ENCODE data around the gene CRHR1.

Gene CRHR1

GRCh38 chr17:45790296-45790922 is 6.3 kb downstream of the CRHR1 start:
- H3K36me3 ChIP-seq (ENCODE audit: control insufficient read depth, insufficient read depth, low read length) = no peaks in the 10 kb centered on the region
- H3K27ac ChIP-seq (ENCODE audit: low read depth, low read length) = no peak overlapping the region
- peaks cover 55% of the 10 kb centered on the region for H3K27me3 ChIP-seq (ENCODE audit: control insufficient read depth, insufficient read depth, low read length)
- peaks cover 16% of the 10 kb centered on the region for H3K4me1 ChIP-seq (ENCODE audit: control insufficient read depth, insufficient read depth, low read length)
- no peak overlapping the region for H3K9ac ChIP-seq (ENCODE audit: low read depth, low read length)
- no peaks in the 10 kb centered on the region for H3K9me3 ChIP-seq (ENCODE audit: control insufficient read depth, insufficient read depth, low read length)
- no peak overlapping the region for H3K4me3 ChIP-seq (ENCODE audit: low read depth, low read length)

DNA sequence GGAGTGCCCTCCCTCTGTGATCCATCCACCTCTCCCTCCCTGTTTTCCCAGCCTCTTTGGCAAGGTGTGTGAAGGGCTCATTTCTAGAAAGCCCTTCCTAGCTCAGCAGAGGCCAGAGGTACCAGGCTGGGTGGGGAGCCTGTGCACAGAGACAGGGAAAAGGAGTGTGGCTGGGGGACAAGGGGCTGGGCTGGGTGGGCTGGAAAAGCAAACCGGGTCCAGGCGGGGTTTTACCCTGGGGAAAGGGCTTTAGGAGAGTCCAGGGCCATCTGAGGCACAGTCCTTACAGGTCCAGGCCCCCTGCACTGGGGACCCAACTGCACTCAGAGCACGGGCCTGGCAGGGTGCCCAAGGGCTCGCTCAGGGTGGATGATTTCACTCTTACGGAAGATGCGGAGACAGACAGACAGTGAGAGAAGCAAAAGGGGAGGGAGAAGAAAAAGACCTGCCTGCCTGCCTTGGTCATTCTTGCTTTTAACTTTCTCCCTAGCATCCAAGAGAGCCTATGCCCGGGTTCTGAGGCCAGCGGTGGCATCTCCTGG is 7.0 kb downstream of the CRHR1 start:
- H3K27me3 ChIP-seq (ENCODE audit: control insufficient read depth, insufficient read depth, low read length) = peaks cover 48% of the 10 kb centered on the region

GRCh38 chr17:45791935-45792334 is 7.8 kb downstream of the CRHR1 start:
- Histone ChIP-seq H3K27ac (ENCODE audit: low read depth, low read length) (no peak overlapping the region), H3K4me1 (ENCODE audit: control insufficient read depth, insufficient read depth, low read length) (peaks cover 8% of the 10 kb centered on the region; the same call in 1 of the 2 replicates), H3K9ac (ENCODE audit: low read depth, low read length) (no peak overlapping the region), H3K9me3 (ENCODE audit: control insufficient read depth, insufficient read depth, low read length) (no peaks in the 10 kb centered on the region), H3K4me3 (ENCODE audit: low read depth, low read length) (no peak overlapping the region), H3K36me3 (ENCODE audit: control insufficient read depth, insufficient read depth, low read length) (no peaks in the 10 kb centered on the region), H3K27me3 (ENCODE audit: control insufficient read depth, insufficient read depth, low read length) (peaks cover 40% of the 10 kb centered on the region)

More for the DNA sequence above, 7.0 kb downstream of the CRHR1 start:
- no peak overlapping the region for H3K4me3 ChIP-seq (ENCODE audit: low read depth, low read length)
- no peak overlapping the region for H3K9ac ChIP-seq (ENCODE audit: low read depth, low read length)
- H3K4me1 ChIP-seq (ENCODE audit: control insufficient read depth, insufficient read depth, low read length) = peaks cover 10% of the 10 kb centered on the region; the same call in 1 of the 2 replicates
- H3K9me3 ChIP-seq (ENCODE audit: control insufficient read depth, insufficient read depth, low read length) = no peaks in the 10 kb centered on the region
- H3K27ac ChIP-seq (ENCODE audit: low read depth, low read length) = no peak overlapping the region
- no peaks in the 10 kb centered on the region for H3K36me3 ChIP-seq (ENCODE audit: control insufficient read depth, insufficient read depth, low read length)

DNA sequence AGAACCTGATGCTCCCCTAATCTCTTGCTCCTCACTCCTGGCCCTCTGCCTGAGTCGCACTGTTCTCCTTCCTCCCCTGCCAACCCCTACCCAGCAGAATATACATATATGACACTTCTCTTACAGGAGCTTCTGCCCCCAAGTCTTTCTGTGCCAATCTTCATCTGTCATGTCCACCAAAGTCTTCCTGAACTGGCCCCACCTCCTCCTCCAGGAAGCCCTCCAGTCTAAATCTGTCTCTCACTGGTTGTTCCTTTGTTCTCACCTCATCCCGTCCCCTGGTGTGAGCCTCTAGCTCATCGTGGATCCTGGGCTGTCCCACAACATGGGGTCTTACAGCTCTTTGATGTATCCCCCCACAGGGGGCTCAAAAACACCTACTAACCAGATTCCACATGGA is 8.3 kb downstream of the CRHR1 start:
- H3K9me3 ChIP-seq (ENCODE audit: control insufficient read depth, insufficient read depth, low read length) = no peaks in the 10 kb centered on the region
- H3K4me1 ChIP-seq (ENCODE audit: control insufficient read depth, insufficient read depth, low read length) = peaks cover 3% of the 10 kb centered on the region; the same call in 1 of the 2 replicates
- no peak overlapping the region for H3K9ac ChIP-seq (ENCODE audit: low read depth, low read length)
- peaks cover 35% of the 10 kb centered on the region for H3K27me3 ChIP-seq (ENCODE audit: control insufficient read depth, insufficient read depth, low read length)
- H3K27ac ChIP-seq (ENCODE audit: low read depth, low read length) = no peak overlapping the region
- no peak overlapping the region for H3K4me3 ChIP-seq (ENCODE audit: low read depth, low read length)
- H3K36me3 ChIP-seq (ENCODE audit: control insufficient read depth, insufficient read depth, low read length) = no peaks in the 10 kb centered on the region

- Histone ChIP-seq H3K9me3 (ENCODE audit: control insufficient read depth, insufficient read depth, low read length) (no peaks in the 10 kb centered on the region), H3K27me3 (ENCODE audit: control insufficient read depth, insufficient read depth, low read length) (peaks cover 28% of the 10 kb centered on the region), H3K4me1 (ENCODE audit: control insufficient read depth, insufficient read depth, low read length) (no peaks in the 10 kb centered on the region), H3K27ac (ENCODE audit: low read depth, low read length) (no peak overlapping the region), H3K4me3 (ENCODE audit: low read depth, low read length) (no peak overlapping the region), H3K36me3 (ENCODE audit: control insufficient read depth, insufficient read depth, low read length) (no peaks in the 10 kb centered on the region), H3K9ac (ENCODE audit: low read depth, low read length) (no peak overlapping the region)
Measured at GRCh38 chr17:45792995-45793755, 9.1 kb downstream of the CRHR1 start.

GRCh38 chr17:45793999-45794540 is 9.9 kb downstream of the CRHR1 start:
- Histone ChIP-seq H3K36me3 (ENCODE audit: control insufficient read depth, insufficient read depth, low read length) (no peaks in the 10 kb centered on the region), H3K27me3 (ENCODE audit: control insufficient read depth, insufficient read depth, low read length) (peaks cover 19% of the 10 kb centered on the region), H3K4me1 (ENCODE audit: control insufficient read depth, insufficient read depth, low read length) (no peaks in the 10 kb centered on the region), H3K27ac (ENCODE audit: low read depth, low read length) (no peak overlapping the region), H3K4me3 (ENCODE audit: low read depth, low read length) (no peak overlapping the region), H3K9ac (ENCODE audit: low read depth, low read length) (no peak overlapping the region), H3K9me3 (ENCODE audit: control insufficient read depth, insufficient read depth, low read length) (no peaks in the 10 kb centered on the region)

GRCh38 chr17:45794840-45795239 is 10.7 kb downstream of the CRHR1 start:
- Histone ChIP-seq H3K4me1 (ENCODE audit: control insufficient read depth, insufficient read depth, low read length) (no peaks in the 10 kb centered on the region), H3K4me3 (ENCODE audit: low read depth, low read length) (no peak overlapping the region), H3K27ac (ENCODE audit: low read depth, low read length) (no peak overlapping the region), H3K27me3 (ENCODE audit: control insufficient read depth, insufficient read depth, low read length) (peaks cover 11% of the 10 kb centered on the region), H3K9me3 (ENCODE audit: control insufficient read depth, insufficient read depth, low read length) (no peaks in the 10 kb centered on the region), H3K9ac (ENCODE audit: low read depth, low read length) (no peak overlapping the region), H3K36me3 (ENCODE audit: control insufficient read depth, insufficient read depth, low read length) (no peaks in the 10 kb centered on the region)

DNA sequence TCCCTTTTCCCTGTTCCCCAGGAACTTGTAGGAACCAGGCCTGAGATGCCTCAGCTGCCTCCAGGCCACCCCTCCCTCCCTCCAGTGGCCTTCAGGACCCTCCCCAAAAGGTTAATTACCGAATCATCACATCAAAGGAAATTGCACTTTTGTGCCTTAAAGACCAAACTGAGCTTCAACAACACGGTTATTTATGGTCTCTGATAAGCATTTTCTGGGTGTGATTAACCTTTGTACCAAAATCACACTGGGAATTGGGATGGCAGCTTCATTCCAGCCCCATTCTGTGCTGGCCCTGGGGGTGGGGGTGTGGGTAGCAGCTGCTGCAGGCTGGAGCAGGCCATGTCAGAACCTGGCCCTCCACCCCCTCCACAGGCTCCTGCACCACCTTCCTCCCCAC is 16.7 kb downstream of the CRHR1 start:
- no peaks in the 10 kb centered on the region for H3K4me1 ChIP-seq (ENCODE audit: control insufficient read depth, insufficient read depth, low read length)
- H3K27ac ChIP-seq (ENCODE audit: low read depth, low read length) = no peak overlapping the region
- H3K9me3 ChIP-seq (ENCODE audit: control insufficient read depth, insufficient read depth, low read length) = no peaks in the 10 kb centered on the region
- H3K9ac ChIP-seq (ENCODE audit: low read depth, low read length) = no peak overlapping the region
- no peaks in the 10 kb centered on the region for H3K36me3 ChIP-seq (ENCODE audit: control insufficient read depth, insufficient read depth, low read length)
- H3K27me3 ChIP-seq (ENCODE audit: control insufficient read depth, insufficient read depth, low read length) = peaks cover 14% of the 10 kb centered on the region; the same call in 1 of the 2 replicates
- H3K4me3 ChIP-seq (ENCODE audit: low read depth, low read length) = no peak overlapping the region

- H3K4me1 ChIP-seq (ENCODE audit: control insufficient read depth, insufficient read depth, low read length) = no peaks in the 10 kb centered on the region
- peaks cover 14% of the 10 kb centered on the region; the same call in 1 of the 2 replicates for H3K27me3 ChIP-seq (ENCODE audit: control insufficient read depth, insufficient read depth, low read length)
- no peaks in the 10 kb centered on the region for H3K36me3 ChIP-seq (ENCODE audit: control insufficient read depth, insufficient read depth, low read length)
- no peaks in the 10 kb centered on the region for H3K9me3 ChIP-seq (ENCODE audit: control insufficient read depth, insufficient read depth, low read length)
- no peak overlapping the region for H3K9ac ChIP-seq (ENCODE audit: low read depth, low read length)
- no peak overlapping the region for H3K27ac ChIP-seq (ENCODE audit: low read depth, low read length)
- H3K4me3 ChIP-seq (ENCODE audit: low read depth, low read length) = no peak overlapping the region
Measured at GRCh38 chr17:45801421-45801820, 17.3 kb downstream of the CRHR1 start.

DNA sequence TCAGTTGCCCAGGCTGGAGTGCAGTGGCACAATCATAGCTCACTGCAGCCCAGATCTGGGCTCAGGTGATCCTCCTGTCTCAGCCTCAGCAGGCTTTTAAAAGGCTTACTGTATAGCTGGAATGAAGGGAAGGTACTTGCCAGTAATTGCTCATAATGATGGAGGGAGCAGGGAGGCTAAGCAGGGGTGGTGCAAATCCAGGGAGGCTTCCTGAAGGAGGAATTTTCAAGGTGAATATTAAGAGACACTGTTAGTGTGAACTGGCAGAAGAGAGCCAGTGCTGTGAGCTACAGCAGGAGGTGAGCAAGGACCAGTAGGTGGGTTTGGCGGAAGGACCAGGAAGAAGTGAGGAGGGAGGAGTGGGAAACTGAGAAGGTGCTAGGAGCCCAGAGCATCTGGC is 24.7 kb downstream of the CRHR1 start:
- Histone ChIP-seq H3K27me3 (ENCODE audit: control insufficient read depth, insufficient read depth, low read length) (no peaks in the 10 kb centered on the region; the same call in 1 of the 2 replicates), H3K9ac (ENCODE audit: low read depth, low read length) (no peak overlapping the region), H3K36me3 (ENCODE audit: control insufficient read depth, insufficient read depth, low read length) (no peaks in the 10 kb centered on the region), H3K4me3 (ENCODE audit: low read depth, low read length) (no peak overlapping the region), H3K9me3 (ENCODE audit: control insufficient read depth, insufficient read depth, low read length) (no peaks in the 10 kb centered on the region), H3K4me1 (ENCODE audit: control insufficient read depth, insufficient read depth, low read length) (0 out of 2 replicates have a peak, but pooled peaks cover 3% of the 10 kb centered on the region), H3K27ac (ENCODE audit: low read depth, low read length) (no peak overlapping the region)

DNA sequence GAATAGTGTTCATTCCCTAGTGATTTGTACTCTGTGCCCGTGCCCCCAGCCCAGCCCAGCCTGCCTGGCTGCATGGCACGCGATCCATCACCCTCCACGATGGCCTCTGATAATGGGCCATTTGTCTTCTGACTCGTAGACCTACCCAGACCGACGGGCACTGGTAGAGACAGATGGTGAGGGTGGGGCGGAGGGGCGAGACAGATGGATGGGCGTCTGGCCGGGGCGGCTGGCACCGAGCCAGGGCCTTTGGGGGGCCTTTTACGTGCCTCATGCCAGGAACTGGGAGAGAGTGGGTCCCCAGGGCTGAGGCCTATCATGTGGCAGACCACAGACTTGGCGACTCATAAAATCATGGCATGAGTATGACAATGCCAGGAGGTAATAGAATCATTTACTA is 25.4 kb downstream of the CRHR1 start:
- H3K27ac ChIP-seq (ENCODE audit: low read depth, low read length) = no peak overlapping the region

More for the DNA sequence above, 25.4 kb downstream of the CRHR1 start:
- Histone ChIP-seq H3K27me3 (ENCODE audit: control insufficient read depth, insufficient read depth, low read length) (no peaks in the 10 kb centered on the region; the same call in 1 of the 2 replicates), H3K9me3 (ENCODE audit: control insufficient read depth, insufficient read depth, low read length) (no peaks in the 10 kb centered on the region), H3K4me1 (ENCODE audit: control insufficient read depth, insufficient read depth, low read length) (0 out of 2 replicates have a peak, but pooled peaks cover 3% of the 10 kb centered on the region), H3K4me3 (ENCODE audit: low read depth, low read length) (no peak overlapping the region), H3K36me3 (ENCODE audit: control insufficient read depth, insufficient read depth, low read length) (no peaks in the 10 kb centered on the region), H3K9ac (ENCODE audit: low read depth, low read length) (no peak overlapping the region)
